ENCODE results near the gene GLRA3. TPM values are rescaled to one million over a fixed set of nuclear protein-coding genes. Genes with fewer than 3 reads are reported as not detected.
"Not testable (repeated sequence)": the region's sequence is repeated elsewhere in the genome, so short reads cannot be mapped to it uniquely, and the experiment has no call there.

GLRA3 gene
- total RNA-seq, 1 donor from 2014 or later, result not detected

- DNase-seq (ENCODE audit: low read depth), result no peak
- TF ChIP-seq CTCF (conservative IDR thresholded peaks at IDR 0.05; ENCODE audit: low read depth, low read length), result no peak
- H3K4me3 ChIP-seq (ENCODE audit: low read depth, low read length), result no peak overlapping the region
Measured at GRCh38 chr4:174696657-174697056, 132.4 kb downstream of the GLRA3 start.

- H3K4me3 ChIP-seq (ENCODE audit: low read depth, low read length); DNase-seq (ENCODE audit: low read depth): not testable (repeated sequence)
Measured at GRCh38 chr4:174691876-174692275, 137.2 kb downstream of the GLRA3 start.

GRCh38 chr4:174690665-174691064 is 138.4 kb downstream of the GLRA3 start:
- no peak overlapping the region for H3K4me3 ChIP-seq (ENCODE audit: low read depth, low read length)
- DNase-seq (ENCODE audit: low read depth), result no peak

GRCh38 chr4:174689618-174690017 is 139.4 kb downstream of the GLRA3 start:
- DNase-seq (ENCODE audit: low read depth), result no peak
- no peak for TF ChIP-seq CTCF (conservative IDR thresholded peaks at IDR 0.05; ENCODE audit: low read depth, low read length)
- H3K4me3 ChIP-seq (ENCODE audit: low read depth, low read length), result no peak overlapping the region

More at GRCh38 chr4:174690665-174691064, 138.4 kb downstream of the GLRA3 start:
- no peak for TF ChIP-seq CTCF (conservative IDR thresholded peaks at IDR 0.05; ENCODE audit: low read depth, low read length)

GRCh38 chr4:174686826-174687225 is 142.2 kb downstream of the GLRA3 start:
- no peak for TF ChIP-seq CTCF (conservative IDR thresholded peaks at IDR 0.05; ENCODE audit: low read depth, low read length)
- no peak for DNase-seq (ENCODE audit: low read depth)
- H3K4me3 ChIP-seq (ENCODE audit: low read depth, low read length), result no peak overlapping the region

GRCh38 chr4:174681723-174682300 is 147.2 kb downstream of the GLRA3 start:
- DNase-seq (ENCODE audit: low read depth), result no peak
- no peak overlapping the region for H3K4me3 ChIP-seq (ENCODE audit: low read depth, low read length)
- no peak for TF ChIP-seq CTCF (conservative IDR thresholded peaks at IDR 0.05; ENCODE audit: low read depth, low read length)

- TF ChIP-seq CTCF (conservative IDR thresholded peaks at IDR 0.05; ENCODE audit: low read depth, low read length), result no peak
- no peak overlapping the region for H3K4me3 ChIP-seq (ENCODE audit: low read depth, low read length)
- peak; percentile 26 for DNase-seq (ENCODE audit: low read depth)
Measured at GRCh38 chr4:174674305-174674840, 154.7 kb downstream of the GLRA3 start.

All from epithelial cell of proximal tubule (primary cell).